OCI-LY3 (cell line): Measurements from ENCODE around the gene ORAI1.
"Not testable (repeated sequence)": the region's sequence is repeated elsewhere in the genome, so short reads cannot be mapped to it uniquely, and the experiment has no call there.

Experiments used
- H2AFZ ChIP-seq: fragments of 200-600, 300-600 bp; shearing (Covaris generic); 2 replicates; pipeline ENCODE4 v1.6.0; 2014; ENCODE audit warnings: antibody characterized with exemption, low read depth, low read length
- H3K27ac ChIP-seq: fragments of 200-600, 300-600 bp; sonication (generic); 2 replicates; pipeline ENCODE4 v1.5.1; 2014; ENCODE audit warnings: mild to moderate bottlenecking, low read length, moderate library complexity, mixed read lengths
- H3K27me3 ChIP-seq: fragments of 200-600, 300-600 bp; sonication (generic); 2 replicates; pipeline ENCODE4 v1.6.1; 2014; ENCODE audit warnings: low read depth, low read length, mixed read lengths
- H3K36me3 ChIP-seq: fragments of 200-600, 300-600 bp; sonication (generic); replicated peaks from 2 replicates; pipeline ENCODE3; 2014; ENCODE audit warnings: low read depth, low read length, mixed read lengths
- H3K4me1 ChIP-seq: fragments of 300-600, 200-600 bp; sonication (generic); 2 replicates; pipeline ENCODE4 v1.6.1; 2014; ENCODE audit warnings: low read length, mixed read lengths
- H3K4me2 ChIP-seq: fragments of 200-600, 300-600 bp; sonication (generic); 2 replicates; pipeline ENCODE4 v1.6.1; 2014; ENCODE audit warnings: low read length, mixed read lengths
- H3K4me3 ChIP-seq: fragments of 300-600, 200-600 bp; sonication (generic); 2 replicates; pipeline ENCODE4 v1.5.1; 2014; ENCODE audit warnings: antibody characterized with exemption, mild to moderate bottlenecking, low read length, moderate library complexity
- H3K79me2 ChIP-seq: fragments of 300-600, 200-600 bp; shearing (Covaris generic); 2 replicates; pipeline ENCODE4 v1.6.1; 2014; ENCODE audit warnings: mild to moderate bottlenecking, low read length, mixed read lengths
- H3K9ac ChIP-seq: fragments of 300-600, 200-600 bp; shearing (Covaris generic); 2 replicates; pipeline ENCODE4 v1.6.0; 2014; ENCODE audit warnings: mild to moderate bottlenecking, low read length, moderate library complexity
- H3K9me3 ChIP-seq: fragments of 200-600, 300-600 bp; shearing (Covaris generic); 2 replicates; pipeline ENCODE4 v1.6.1; 2014; ENCODE audit warnings: low read length, mixed read lengths; ENCODE audit not compliant: insufficient read depth
- H4K20me1 ChIP-seq: fragments of 200-600, 300-600 bp; sonication (generic); 2 replicates; pipeline ENCODE4 v1.6.1; 2016; ENCODE audit warnings: low read length, mixed read lengths; ENCODE audit not compliant: insufficient read depth
- EZH2phosphoT487 ChIP-seq: fragments of 200-600 bp; shearing (Covaris generic); IDR thresholded peaks from 2 replicates; pipeline ENCODE4 v1.6.1; 2018; ENCODE audit warnings: antibody characterized with exemption, mixed run types, low read depth
- TF ChIP-seq, protein P1 (sequence below): fragments of 200-600, 300-600 bp; sonication (generic); IDR thresholded peaks from 2 replicates; pipeline ENCODE4 v1.5.1; 2014; ENCODE audit warnings: antibody characterized with exemption, low read length, low read depth

Gene ORAI1

DNA sequence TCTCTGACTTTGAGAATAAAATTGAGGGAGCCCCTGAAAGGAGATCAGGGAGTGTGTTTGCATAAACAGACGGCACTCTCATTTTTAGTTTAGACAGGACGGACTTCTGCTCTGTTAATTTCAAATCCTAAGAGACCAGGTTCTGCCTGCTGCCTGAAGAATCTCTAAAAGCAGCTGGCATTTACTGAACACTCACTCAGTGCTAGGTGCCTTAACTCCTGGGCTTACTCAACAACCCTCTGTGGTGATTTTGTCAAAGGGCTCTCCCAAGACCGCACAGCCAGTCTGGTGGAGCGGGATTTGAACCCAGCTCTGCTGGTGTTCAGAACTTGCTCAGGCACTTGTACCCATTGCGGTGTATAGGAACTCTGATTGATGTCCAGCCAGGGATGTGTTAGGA is 2.2 kb downstream of the ORAI1 start:
- Histone ChIP-seq H3K4me1 (peaks cover 36% of the 10 kb centered on the region), H3K9ac (peak overlapping the region; percentile 88)

DNA sequence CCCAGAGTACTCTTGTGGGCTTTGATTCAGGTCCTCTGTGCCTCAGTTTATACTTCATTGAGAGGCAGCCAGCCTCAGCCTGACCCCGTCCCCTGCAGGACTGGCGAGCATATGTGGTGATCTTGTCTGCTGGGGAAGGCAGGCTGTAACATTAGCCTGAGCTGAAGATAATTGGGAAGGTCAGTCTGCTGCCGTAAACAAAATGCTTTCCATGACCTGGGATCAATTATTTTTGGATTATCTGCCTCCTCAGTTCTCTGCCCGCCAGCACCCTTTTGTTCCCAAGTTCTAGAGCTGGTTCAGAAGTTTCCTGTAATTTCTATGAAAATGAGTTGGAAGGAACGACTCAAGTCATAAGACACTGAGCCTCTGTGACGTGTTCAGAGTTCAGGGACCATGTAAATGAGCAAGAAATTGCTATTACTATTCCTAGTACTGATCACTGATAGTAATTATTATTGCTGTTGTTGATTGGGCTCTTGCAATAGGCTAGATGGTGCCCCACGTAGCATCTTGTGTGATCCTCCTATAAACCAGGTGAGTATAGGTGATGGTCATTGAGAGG is 4.5 kb downstream of the ORAI1 start:
- no peaks in the 10 kb centered on the region for H3K9me3 ChIP-seq
- H3K36me3 ChIP-seq, result peaks cover 33% of the 10 kb centered on the region
- no peak overlapping the region for H3K9ac ChIP-seq
- H3K4me3 ChIP-seq, result no peak overlapping the region
- H3K27me3 ChIP-seq, result no peaks in the 10 kb centered on the region
- TF ChIP-seq, protein P1, sequence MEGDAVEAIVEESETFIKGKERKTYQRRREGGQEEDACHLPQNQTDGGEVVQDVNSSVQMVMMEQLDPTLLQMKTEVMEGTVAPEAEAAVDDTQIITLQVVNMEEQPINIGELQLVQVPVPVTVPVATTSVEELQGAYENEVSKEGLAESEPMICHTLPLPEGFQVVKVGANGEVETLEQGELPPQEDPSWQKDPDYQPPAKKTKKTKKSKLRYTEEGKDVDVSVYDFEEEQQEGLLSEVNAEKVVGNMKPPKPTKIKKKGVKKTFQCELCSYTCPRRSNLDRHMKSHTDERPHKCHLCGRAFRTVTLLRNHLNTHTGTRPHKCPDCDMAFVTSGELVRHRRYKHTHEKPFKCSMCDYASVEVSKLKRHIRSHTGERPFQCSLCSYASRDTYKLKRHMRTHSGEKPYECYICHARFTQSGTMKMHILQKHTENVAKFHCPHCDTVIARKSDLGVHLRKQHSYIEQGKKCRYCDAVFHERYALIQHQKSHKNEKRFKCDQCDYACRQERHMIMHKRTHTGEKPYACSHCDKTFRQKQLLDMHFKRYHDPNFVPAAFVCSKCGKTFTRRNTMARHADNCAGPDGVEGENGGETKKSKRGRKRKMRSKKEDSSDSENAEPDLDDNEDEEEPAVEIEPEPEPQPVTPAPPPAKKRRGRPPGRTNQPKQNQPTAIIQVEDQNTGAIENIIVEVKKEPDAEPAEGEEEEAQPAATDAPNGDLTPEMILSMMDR, result no peak
- no peak for TF ChIP-seq EZH2phosphoT487
- no peak overlapping the region for H2AFZ ChIP-seq
- peaks cover 38% of the 10 kb centered on the region for H4K20me1 ChIP-seq
- peaks cover 87% of the 10 kb centered on the region for H3K79me2 ChIP-seq
- H3K27ac ChIP-seq, result no peak overlapping the region
- H3K4me2 ChIP-seq, result no peak overlapping the region
- H3K4me1 ChIP-seq, result peaks cover 27% of the 10 kb centered on the region

More for the DNA sequence above, 2.2 kb downstream of the ORAI1 start:
- Histone ChIP-seq H3K9me3 (no peaks in the 10 kb centered on the region), H4K20me1 (peaks cover 38% of the 10 kb centered on the region), H3K27ac (peak overlapping the region; percentile 78), H3K27me3 (no peaks in the 10 kb centered on the region), H2AFZ (no peak overlapping the region), H3K36me3 (peaks cover 33% of the 10 kb centered on the region), H3K4me3 (peak overlapping the region; percentile 96), H3K4me2 (peak overlapping the region; percentile 99), H3K79me2 (peaks cover 71% of the 10 kb centered on the region)
- TF ChIP-seq, protein P1, result no peak
- no peak for TF ChIP-seq EZH2phosphoT487

DNA sequence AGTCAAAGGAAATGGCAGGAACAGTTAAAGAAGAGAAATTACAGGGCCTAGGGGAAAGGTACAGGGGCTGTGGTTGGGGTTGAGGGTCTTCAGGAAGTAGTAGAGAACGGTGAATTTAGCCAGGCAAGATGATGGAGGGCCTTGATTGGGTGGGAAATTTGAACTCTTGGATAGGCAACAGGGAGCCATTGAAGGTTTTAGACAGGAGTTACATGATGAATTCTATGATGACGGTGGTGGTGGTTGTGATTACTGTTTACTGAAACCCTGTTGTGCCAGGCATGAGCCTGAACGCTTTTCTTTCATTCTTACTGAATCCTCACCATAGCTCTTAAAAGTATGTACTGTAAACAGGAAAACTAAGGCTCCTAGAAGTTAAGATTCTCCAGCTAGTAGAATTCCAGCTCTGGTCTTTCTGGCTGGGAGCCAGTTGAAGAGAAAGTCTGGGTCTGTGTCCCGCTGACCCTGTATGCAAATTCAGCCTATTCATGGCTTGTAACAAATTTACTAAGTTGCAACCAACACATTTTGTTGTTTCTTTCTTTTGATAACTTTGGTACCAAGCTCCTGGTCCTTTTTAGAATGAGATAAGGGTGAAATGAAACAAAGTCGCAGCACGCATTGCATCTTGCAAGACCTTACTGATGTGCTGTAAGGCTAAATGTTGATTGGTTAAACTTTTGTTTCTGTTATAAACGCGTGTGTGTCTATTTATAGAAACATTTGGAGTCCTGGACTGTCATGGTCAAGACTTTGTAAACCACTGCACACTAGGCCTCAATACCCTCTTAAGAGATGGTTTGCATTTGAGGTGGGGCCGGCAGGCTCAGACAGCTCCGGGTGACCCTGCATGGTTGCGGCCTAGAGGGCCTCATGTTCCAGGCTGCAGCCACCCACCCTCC is 6.0 kb downstream of the ORAI1 start:
- Histone ChIP-seq H3K4me2 (no peak overlapping the region), H2AFZ (no peak overlapping the region), H3K9me3 (no peaks in the 10 kb centered on the region), H3K4me3 (no peak overlapping the region), H3K9ac (no peak overlapping the region), H4K20me1 (peaks cover 38% of the 10 kb centered on the region), H3K36me3 (peaks cover 37% of the 10 kb centered on the region), H3K27ac (no peak overlapping the region), H3K79me2 (peaks cover 90% of the 10 kb centered on the region), H3K4me1 (peaks cover 32% of the 10 kb centered on the region), H3K27me3 (no peaks in the 10 kb centered on the region)
- TF ChIP-seq, protein P1, result no peak
- no peak for TF ChIP-seq EZH2phosphoT487

DNA sequence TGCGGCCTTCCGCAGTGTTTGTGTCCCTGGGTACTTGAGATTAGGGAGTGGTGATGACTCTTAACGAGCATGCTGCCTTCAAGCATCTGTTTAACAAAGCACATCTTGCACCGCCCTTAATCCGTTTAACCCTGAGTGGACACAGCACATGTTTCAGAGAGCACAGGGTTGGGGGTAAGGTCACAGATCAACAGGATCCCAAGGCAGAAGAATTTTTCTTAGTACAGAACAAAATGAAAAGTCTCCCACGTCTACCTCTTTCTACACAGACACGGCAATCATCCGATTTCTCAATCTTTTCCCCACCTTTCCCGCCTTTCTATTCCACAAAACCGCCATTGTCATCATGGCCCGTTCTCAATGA is 7.5 kb downstream of the ORAI1 start:
- H3K9ac ChIP-seq, H3K27me3 ChIP-seq, H2AFZ ChIP-seq, H3K27ac ChIP-seq, H3K4me2 ChIP-seq, H3K4me3 ChIP-seq, H3K9me3 ChIP-seq: not testable (repeated sequence)
- Histone ChIP-seq H4K20me1 (peaks cover 43% of the 10 kb centered on the region), H3K36me3 (peaks cover 38% of the 10 kb centered on the region), H3K79me2 (peaks cover 90% of the 10 kb centered on the region), H3K4me1 (peaks cover 27% of the 10 kb centered on the region)
